Gastroesophageal sphincter (tissue), 4 donors: Measurements from ENCODE around the gene ZKSCAN5. TPM values are rescaled to one million over a fixed set of nuclear protein-coding genes. Genes with fewer than 3 reads are reported as not detected.

Source experiments
- total RNA-seq, 4 donors: library from RNA; depleted of rRNA; stranded (reverse); fragments of >200 nt; gene quantifications; one replicate each; pipeline ENCODE4 v1.1.0, GENCODE V29; 2016

Gene ZKSCAN5
- total RNA-seq, 4 donors from 2014 or later, result 7.5 to 12.5 (median 10.6) TPM

Other genes starting within 250 kb of the ZKSCAN5 start
- gene MYH16, start 231.8 kb upstream of the ZKSCAN5 start, total RNA-seq, result not detected
- 100 to 1,000 TPM in 2 of 4 donors, 10 to 100 TPM in 2; 75.0 to 112 (median 98.3) TPM for gene ARPC1A, start 178.8 kb upstream of the ZKSCAN5 start, total RNA-seq
- 100 to 1,000 TPM in 3 of 4 donors, 10 to 100 TPM in 1; 69.9 to 158 (median 138) TPM for gene ARPC1B, start 129.9 kb upstream of the ZKSCAN5 start, total RNA-seq
- 100 to 1,000 TPM in 3 of 4 donors, 10 to 100 TPM in 1; 91.7 to 155 (median 123) TPM for gene PDAP1, start 96.1 kb upstream of the ZKSCAN5 start, total RNA-seq
- gene BUD31, start 95.7 kb upstream of the ZKSCAN5 start, total RNA-seq, result 10 to 100 TPM; 47.3 to 73.4 (median 70.0) TPM
- gene PTCD1, start 65.9 kb upstream of the ZKSCAN5 start, total RNA-seq, result 10 to 100 TPM in 1 of 4 donors, 1 to 10 TPM in 3; 6.2 to 10.8 (median 7.3) TPM
- 10 to 100 TPM; 13.6 to 34.6 (median 23.0) TPM for gene CPSF4, start 65.7 kb upstream of the ZKSCAN5 start, total RNA-seq
- gene ATP5MF, start 38.5 kb upstream of the ZKSCAN5 start, total RNA-seq, result 100 to 1,000 TPM; 443 to 971 (median 916) TPM
- 1 to 10 TPM; 1.4 to 4.8 (median 4.6) TPM for gene ZNF789, start 31.8 kb upstream of the ZKSCAN5 start, total RNA-seq
- gene ZNF394, start 4.4 kb upstream of the ZKSCAN5 start, total RNA-seq, result 10 to 100 TPM; 29.9 to 54.1 (median 45.1) TPM
- gene FAM200A, start 47.5 kb downstream of the ZKSCAN5 start, total RNA-seq, result 1 to 10 TPM; 3.5 to 8.6 (median 4.3) TPM
- gene ZNF655, start 54.0 kb downstream of the ZKSCAN5 start, total RNA-seq, result 100 to 1,000 TPM; 115 to 191 (median 116) TPM
- 1 to 10 TPM in 2 of 4 donors, not detected in 2; 1.6 to 2.2 TPM for gene TMEM225B, start 93.6 kb downstream of the ZKSCAN5 start, total RNA-seq
- gene ZSCAN25, start 112.3 kb downstream of the ZKSCAN5 start, total RNA-seq, result 10 to 100 TPM; 10.9 to 26.5 (median 18.4) TPM
- gene CYP3A5, start 175.3 kb downstream of the ZKSCAN5 start, total RNA-seq, result 1 to 10 TPM in 3 of 4 donors, under 1 TPM in 1; 0.47 to 5.3 (median 1.9) TPM
- not detected for gene CYP3A7, start 230.5 kb downstream of the ZKSCAN5 start, total RNA-seq